ENCODE results near the gene ARNT2.
"Not testable (repeated sequence)": the region's sequence is repeated elsewhere in the genome, so short reads cannot be mapped to it uniquely, and the experiment has no call there.

The ARNT2 gene

GRCh38 chr15:80386151-80386550 is 18.0 kb upstream of the ARNT2 start:
- no peak overlapping the region for H3K27ac ChIP-seq
- H3K4me1 ChIP-seq = peaks cover 11% of the 10 kb centered on the region
- no peaks in the 10 kb centered on the region for H3K9me3 ChIP-seq
- H3K4me3 ChIP-seq = no peak overlapping the region
- H3K36me3 ChIP-seq = no peaks in the 10 kb centered on the region
- no peak overlapping the region for H3K4me2 ChIP-seq
- H4K20me1 ChIP-seq = no peaks in the 10 kb centered on the region
- TF ChIP-seq Cebpa-rat (IDR thresholded peaks at IDR 0.05) = no peak
- H3K9ac ChIP-seq = no peak overlapping the region
- no peaks in the 10 kb centered on the region for H3K27me3 ChIP-seq

- Histone ChIP-seq H3K4me1 (peaks cover 11% of the 10 kb centered on the region), H3K36me3 (no peaks in the 10 kb centered on the region), H3K9ac (no peak overlapping the region), H3K9me3 (no peaks in the 10 kb centered on the region), H3K4me2 (no peak overlapping the region), H3K4me3 (no peak overlapping the region), H3K27me3 (no peaks in the 10 kb centered on the region), H3K27ac (no peak overlapping the region), H4K20me1 (no peaks in the 10 kb centered on the region)
- TF ChIP-seq Cebpa-rat (IDR thresholded peaks at IDR 0.05) = no peak
Measured at GRCh38 chr15:80388326-80388725, 15.9 kb upstream of the ARNT2 start.

- Histone ChIP-seq H3K27ac (no peak overlapping the region), H3K9me3 (no peaks in the 10 kb centered on the region), H3K27me3 (no peaks in the 10 kb centered on the region), H3K4me1 (peaks cover 4% of the 10 kb centered on the region), H3K4me2 (no peak overlapping the region), H3K4me3 (no peak overlapping the region), H3K9ac (no peak overlapping the region), H3K36me3 (no peaks in the 10 kb centered on the region), H4K20me1 (no peaks in the 10 kb centered on the region)
- TF ChIP-seq Cebpa-rat (IDR thresholded peaks at IDR 0.05) = no peak
Measured at GRCh38 chr15:80389370-80389769, 14.8 kb upstream of the ARNT2 start.

GRCh38 chr15:80390942-80391341 is 13.2 kb upstream of the ARNT2 start:
- H3K4me3 ChIP-seq, H3K9me3 ChIP-seq: not testable (repeated sequence)

GRCh38 chr15:80395616-80396015 is 8.6 kb upstream of the ARNT2 start:
- TF ChIP-seq Cebpa-rat (IDR thresholded peaks at IDR 0.05) = no peak

More at GRCh38 chr15:80390942-80391341, 13.2 kb upstream of the ARNT2 start:
- not testable (repeated sequence) for H3K4me2 ChIP-seq, H3K4me1 ChIP-seq, H3K9ac ChIP-seq, H4K20me1 ChIP-seq, H3K36me3 ChIP-seq, H3K27ac ChIP-seq, H3K27me3 ChIP-seq

GRCh38 chr15:80396096-80396495 is 8.1 kb upstream of the ARNT2 start:
- no peak overlapping the region for H3K9ac ChIP-seq
- no peak overlapping the region for H3K4me3 ChIP-seq
- no peaks in the 10 kb centered on the region for H3K27me3 ChIP-seq
- TF ChIP-seq Cebpa-rat (IDR thresholded peaks at IDR 0.05) = no peak
- H3K4me2 ChIP-seq = no peak overlapping the region
- no peak overlapping the region for H3K27ac ChIP-seq
- H3K36me3 ChIP-seq = no peaks in the 10 kb centered on the region
- no peaks in the 10 kb centered on the region for H4K20me1 ChIP-seq
- H3K9me3 ChIP-seq = no peaks in the 10 kb centered on the region
- H3K4me1 ChIP-seq = no peaks in the 10 kb centered on the region

More at GRCh38 chr15:80395616-80396015, 8.6 kb upstream of the ARNT2 start:
- H3K36me3 ChIP-seq = no peaks in the 10 kb centered on the region
- no peaks in the 10 kb centered on the region for H3K27me3 ChIP-seq
- H4K20me1 ChIP-seq = no peaks in the 10 kb centered on the region
- H3K27ac ChIP-seq = no peak overlapping the region
- H3K4me2 ChIP-seq = no peak overlapping the region
- H3K9me3 ChIP-seq = no peaks in the 10 kb centered on the region
- H3K9ac ChIP-seq = no peak overlapping the region
- H3K4me3 ChIP-seq = no peak overlapping the region
- H3K4me1 ChIP-seq = no peaks in the 10 kb centered on the region

- Histone ChIP-seq H3K9me3 (peaks cover 10% of the 10 kb centered on the region), H3K27ac (no peak overlapping the region), H3K36me3 (no peaks in the 10 kb centered on the region), H3K4me2 (no peak overlapping the region), H4K20me1 (no peaks in the 10 kb centered on the region), H3K27me3 (peaks cover 10% of the 10 kb centered on the region), H3K4me3 (no peak overlapping the region), H3K9ac (no peak overlapping the region), H3K4me1 (peaks cover 16% of the 10 kb centered on the region)
- no peak for TF ChIP-seq Cebpa-rat (IDR thresholded peaks at IDR 0.05)
Measured at GRCh38 chr15:80399508-80399907, 4.7 kb upstream of the ARNT2 start.

- H3K27me3 ChIP-seq = peaks cover 20% of the 10 kb centered on the region
- peaks cover 24% of the 10 kb centered on the region for H3K4me1 ChIP-seq
- peaks cover 14% of the 10 kb centered on the region for H3K9me3 ChIP-seq
- no peaks in the 10 kb centered on the region for H4K20me1 ChIP-seq
- no peak overlapping the region for H3K4me3 ChIP-seq
- H3K9ac ChIP-seq = no peak overlapping the region
- no peak overlapping the region for H3K27ac ChIP-seq
- no peaks in the 10 kb centered on the region for H3K36me3 ChIP-seq
- no peak overlapping the region for H3K4me2 ChIP-seq
- no peak for TF ChIP-seq Cebpa-rat (IDR thresholded peaks at IDR 0.05)
Measured at GRCh38 chr15:80401456-80401855, 2.7 kb upstream of the ARNT2 start.

- peak overlapping the region; percentile 77 for H3K4me2 ChIP-seq
- no peak for TF ChIP-seq Cebpa-rat (IDR thresholded peaks at IDR 0.05)
- no peaks in the 10 kb centered on the region for H3K36me3 ChIP-seq
- H3K9me3 ChIP-seq = peaks cover 14% of the 10 kb centered on the region
- H3K27me3 ChIP-seq = peaks cover 20% of the 10 kb centered on the region
- no peak overlapping the region for H3K27ac ChIP-seq
- no peak overlapping the region for H3K9ac ChIP-seq
- no peak overlapping the region for H3K4me3 ChIP-seq
- H4K20me1 ChIP-seq = no peaks in the 10 kb centered on the region
- H3K4me1 ChIP-seq = peaks cover 24% of the 10 kb centered on the region
Measured at GRCh38 chr15:80402339-80402738, 1.8 kb upstream of the ARNT2 start.

- peaks cover 20% of the 10 kb centered on the region for H3K27me3 ChIP-seq
- peak overlapping the region; percentile 85 for H3K9ac ChIP-seq
Measured at GRCh38 chr15:80403712-80404056, 498 bp upstream of the ARNT2 start.

More at GRCh38 chr15:80403712-80404056, 498 bp upstream of the ARNT2 start:
- peak overlapping the region; percentile 79 for H3K4me3 ChIP-seq
- H4K20me1 ChIP-seq = no peaks in the 10 kb centered on the region
- TF ChIP-seq Cebpa-rat (IDR thresholded peaks at IDR 0.05) = no peak
- no peaks in the 10 kb centered on the region for H3K36me3 ChIP-seq
- H3K9me3 ChIP-seq = peaks cover 14% of the 10 kb centered on the region
- peaks cover 24% of the 10 kb centered on the region for H3K4me1 ChIP-seq
- H3K27ac ChIP-seq = peak overlapping the region; percentile 89
- peak overlapping the region; percentile 77 for H3K4me2 ChIP-seq
